Epithelial cell of proximal tubule (primary cell): Measurements from ENCODE around the gene AFF3. TPM values are rescaled to one million over a fixed set of nuclear protein-coding genes. Genes with fewer than 3 reads are reported as not detected.

Source experiments
- DNase-seq: peaks from one replicate; pipeline ENCODE4 v3.0.0-alpha.2; 2011; ENCODE audit warnings: low read depth
- H3K4me3 ChIP-seq: 2 replicates; pipeline ENCODE4 v1.5.1; 2011; ENCODE audit warnings: low read depth, mild to moderate bottlenecking, low read length
- total RNA-seq: library from RNA; depleted of rRNA; stranded (reverse); fragments of >200 nt; gene quantifications from 2 replicates; pipeline ENCODE4 v1.2.3, GENCODE V29; 2015
- TF ChIP-seq, protein P1 (sequence below): conservative IDR thresholded peaks from 2 replicates; pipeline ENCODE4 v1.5.1; 2012; ENCODE audit warnings: low read depth, mild to moderate bottlenecking, low read length

Gene AFF3
- total RNA-seq, 1 donor from 2014 or later: 0.35 TPM

DNA sequence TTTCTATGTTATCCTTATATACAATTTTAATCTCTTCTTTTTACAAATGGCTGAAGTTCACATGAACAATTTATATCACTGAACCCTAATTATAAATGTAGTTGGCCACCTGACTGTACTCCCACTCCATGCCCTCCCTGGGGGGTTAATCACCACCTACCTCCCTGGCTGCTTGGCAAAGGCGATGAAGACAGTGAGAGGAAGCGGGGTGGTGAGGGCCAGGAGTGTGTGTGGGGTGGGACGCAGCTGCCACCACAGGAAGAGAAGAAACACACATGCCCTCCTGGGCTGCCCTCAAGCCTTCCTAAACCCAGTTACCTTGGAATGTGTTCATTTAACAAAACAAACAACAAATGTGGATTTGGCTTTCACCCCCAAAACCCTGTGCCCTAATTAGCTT is 565.6 kb downstream of the AFF3 start:
- DNase-seq: no peak
- no peak overlapping the region for H3K4me3 ChIP-seq
- TF ChIP-seq, protein P1, sequence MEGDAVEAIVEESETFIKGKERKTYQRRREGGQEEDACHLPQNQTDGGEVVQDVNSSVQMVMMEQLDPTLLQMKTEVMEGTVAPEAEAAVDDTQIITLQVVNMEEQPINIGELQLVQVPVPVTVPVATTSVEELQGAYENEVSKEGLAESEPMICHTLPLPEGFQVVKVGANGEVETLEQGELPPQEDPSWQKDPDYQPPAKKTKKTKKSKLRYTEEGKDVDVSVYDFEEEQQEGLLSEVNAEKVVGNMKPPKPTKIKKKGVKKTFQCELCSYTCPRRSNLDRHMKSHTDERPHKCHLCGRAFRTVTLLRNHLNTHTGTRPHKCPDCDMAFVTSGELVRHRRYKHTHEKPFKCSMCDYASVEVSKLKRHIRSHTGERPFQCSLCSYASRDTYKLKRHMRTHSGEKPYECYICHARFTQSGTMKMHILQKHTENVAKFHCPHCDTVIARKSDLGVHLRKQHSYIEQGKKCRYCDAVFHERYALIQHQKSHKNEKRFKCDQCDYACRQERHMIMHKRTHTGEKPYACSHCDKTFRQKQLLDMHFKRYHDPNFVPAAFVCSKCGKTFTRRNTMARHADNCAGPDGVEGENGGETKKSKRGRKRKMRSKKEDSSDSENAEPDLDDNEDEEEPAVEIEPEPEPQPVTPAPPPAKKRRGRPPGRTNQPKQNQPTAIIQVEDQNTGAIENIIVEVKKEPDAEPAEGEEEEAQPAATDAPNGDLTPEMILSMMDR: no peak

DNA sequence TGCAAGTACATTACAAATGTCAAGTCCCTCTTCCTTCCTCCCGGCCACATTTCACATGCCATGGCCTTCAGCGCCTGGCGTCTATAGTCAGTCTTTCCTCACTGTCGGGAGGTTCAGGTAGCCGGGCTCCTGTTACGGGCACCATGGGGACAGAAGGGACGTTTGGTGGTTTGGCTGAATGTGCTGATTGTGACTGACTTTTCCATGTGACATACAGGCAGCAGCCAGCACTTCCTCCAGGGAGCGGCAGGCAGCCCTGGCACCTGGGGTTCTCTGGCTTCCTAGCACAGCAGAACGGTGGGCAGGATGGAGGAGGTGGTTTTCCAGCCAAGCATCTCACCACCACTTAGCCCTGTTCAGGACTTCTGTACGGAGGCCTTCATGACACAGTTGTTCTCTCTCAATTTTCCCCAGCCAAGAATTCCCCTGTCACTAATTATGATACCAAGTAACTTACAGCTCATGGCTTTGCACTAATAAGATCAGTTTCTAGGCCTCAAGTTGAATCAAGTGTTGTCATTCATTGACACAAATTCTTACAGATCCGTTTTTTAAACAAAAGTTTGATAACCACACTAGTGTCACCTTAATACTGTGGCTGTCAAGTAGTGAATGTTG is 568.6 kb downstream of the AFF3 start:
- TF ChIP-seq, protein P1: no peak
- DNase-seq: no peak

DNA sequence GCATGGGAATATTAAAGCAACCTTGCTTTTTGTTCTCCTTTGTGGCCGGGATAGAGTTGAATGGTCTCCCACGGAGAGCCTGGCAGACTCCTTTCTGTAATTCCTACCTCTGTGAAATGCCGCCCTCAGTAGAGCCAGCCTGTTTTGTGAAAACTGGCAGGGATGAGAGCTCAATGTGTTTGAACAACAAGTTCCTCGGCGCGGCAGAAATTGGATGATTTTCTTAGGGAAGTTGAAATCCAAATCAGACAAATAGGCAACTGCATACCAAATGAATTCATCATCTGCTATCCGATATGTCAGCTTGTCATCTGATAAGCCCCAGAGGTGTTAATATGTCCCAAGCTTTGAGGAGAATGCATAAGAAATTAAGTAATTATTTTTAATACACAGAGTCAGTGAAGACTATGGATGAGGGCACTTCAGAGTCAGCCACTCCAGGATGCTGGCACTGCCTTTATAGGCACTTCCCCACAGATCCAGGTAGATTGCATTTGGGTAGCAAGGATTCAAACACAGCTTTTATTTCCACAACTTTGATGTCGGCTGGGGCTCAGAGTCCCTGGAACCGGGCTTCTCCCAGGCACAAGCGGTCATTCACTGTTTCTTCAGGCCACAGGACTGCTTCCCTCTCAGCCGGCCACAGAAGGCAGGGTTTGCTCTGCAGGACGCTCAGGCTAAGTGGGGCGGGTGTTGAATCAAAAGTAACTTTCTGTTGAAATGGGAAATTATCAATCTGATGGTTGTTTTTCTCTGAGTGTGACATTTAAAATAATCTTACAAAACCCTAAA is 569.8 kb downstream of the AFF3 start:
- DNase-seq: no peak
- TF ChIP-seq, protein P1: no peak
- no peak overlapping the region for H3K4me3 ChIP-seq

More for the DNA sequence above, 568.6 kb downstream of the AFF3 start:
- H3K4me3 ChIP-seq: no peak overlapping the region

DNA sequence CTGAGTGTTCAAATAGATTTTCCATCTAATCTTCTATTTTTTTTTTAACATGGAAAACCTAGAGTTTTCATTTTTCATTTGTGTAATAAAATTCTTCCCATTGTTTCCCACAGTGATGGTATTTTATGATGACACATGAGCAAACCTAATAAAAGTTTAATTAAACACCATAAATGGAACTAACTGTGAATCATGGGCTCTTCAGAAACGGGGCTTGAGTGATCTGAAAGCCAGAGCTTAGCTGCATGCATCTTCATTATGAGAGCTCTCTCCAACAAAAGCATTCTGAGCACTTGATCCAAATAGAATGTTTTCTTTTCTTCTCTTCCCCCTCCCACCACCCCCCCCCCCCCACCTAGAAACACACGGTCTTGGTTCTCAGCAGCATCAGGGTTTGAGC is 570.4 kb downstream of the AFF3 start:
- TF ChIP-seq, protein P1: no peak
- H3K4me3 ChIP-seq: no peak overlapping the region
- DNase-seq: no peak

DNA sequence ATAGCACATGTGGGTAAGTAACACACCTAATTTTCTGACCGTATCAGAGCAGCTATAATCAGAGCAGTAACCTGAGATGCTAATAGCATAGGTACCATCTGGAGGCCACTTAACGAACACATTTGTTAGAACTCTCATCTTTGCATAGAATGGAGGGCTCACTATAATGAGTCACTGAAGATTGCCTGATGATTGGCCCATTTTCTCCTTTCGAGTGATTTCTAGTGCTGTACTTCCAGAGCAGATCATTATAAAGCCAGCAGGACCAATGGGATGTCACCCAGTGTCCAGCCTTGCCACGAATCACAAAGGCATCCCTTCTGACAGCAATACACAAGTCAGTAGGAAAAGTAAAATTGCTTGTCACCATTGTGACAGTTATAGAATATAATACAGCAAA is 570.9 kb downstream of the AFF3 start:
- TF ChIP-seq, protein P1: no peak
- H3K4me3 ChIP-seq: no peak overlapping the region
- no peak for DNase-seq

DNA sequence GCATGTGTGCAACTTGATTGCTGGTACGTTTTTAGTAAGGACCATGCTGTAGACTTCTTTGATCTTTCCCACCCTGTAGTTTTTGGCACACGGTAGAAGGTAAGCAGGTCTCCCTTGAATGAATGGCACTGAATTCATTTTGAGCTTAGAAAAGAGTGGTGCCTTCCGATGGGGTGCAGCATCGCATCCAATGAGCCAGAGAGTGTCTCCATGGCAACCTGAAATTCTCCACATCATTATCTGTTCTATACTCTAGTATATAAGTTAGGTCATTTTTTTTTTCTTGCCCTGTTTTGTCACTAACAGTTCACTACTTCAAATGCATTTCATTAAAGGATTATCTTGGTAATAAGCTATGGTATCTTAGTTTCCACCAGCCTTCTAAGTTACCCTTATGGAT is 571.4 kb downstream of the AFF3 start:
- H3K4me3 ChIP-seq: no peak overlapping the region
- DNase-seq: no peak
- TF ChIP-seq, protein P1: no peak

DNA sequence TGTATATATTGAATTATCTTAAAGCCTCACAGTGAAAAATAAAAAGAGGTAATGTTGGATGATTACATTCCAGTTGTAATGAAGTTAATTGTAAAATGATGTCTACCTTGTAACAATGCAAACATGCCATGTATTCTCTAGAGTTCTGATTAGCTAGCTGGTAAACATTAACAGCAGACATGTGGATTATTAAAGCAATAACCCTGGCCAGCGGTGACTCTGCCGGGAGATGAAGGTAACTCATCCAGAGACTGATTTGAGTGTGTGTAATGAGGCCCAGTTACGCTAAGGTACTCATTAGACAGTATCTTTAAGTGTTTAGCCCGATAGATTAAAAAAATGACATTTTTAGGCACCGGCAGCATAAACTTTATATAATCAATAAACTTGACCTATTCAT is 573.0 kb downstream of the AFF3 start:
- DNase-seq: peak; percentile 31
- TF ChIP-seq, protein P1: no peak
- no peak overlapping the region for H3K4me3 ChIP-seq
